Kidney epithelial cell (primary cell): ENCODE measurements around the gene CLCC1. TPM values are rescaled to one million over a fixed set of nuclear protein-coding genes. Genes with fewer than 3 reads are reported as not detected.
"Not testable (repeated sequence)": the region's sequence is repeated elsewhere in the genome, so short reads cannot be mapped to it uniquely, and the experiment has no call there.

Experiments used
- DNase-seq: peaks from one replicate; pipeline ENCODE4 v3.0.0-alpha.2; 2010; ENCODE audit warnings: low read depth
- H3K27me3 ChIP-seq: 2 replicates; pipeline ENCODE4 v1.6.0; 2011; ENCODE audit warnings: low read length; ENCODE audit not compliant: control insufficient read depth, insufficient read depth
- H3K36me3 ChIP-seq: 2 replicates; pipeline ENCODE4 v1.5.1; 2011; ENCODE audit warnings: low read length; ENCODE audit not compliant: control insufficient read depth, insufficient read depth
- H3K4me3 ChIP-seq: 2 replicates; pipeline ENCODE4 v1.5.1; 2011; ENCODE audit warnings: low read depth, mild to moderate bottlenecking, control low read depth, low read length
- total RNA-seq: library from RNA; depleted of rRNA; stranded (reverse); fragments of >200 nt; gene quantifications from 2 replicates; pipeline ENCODE4 v1.2.3, GENCODE V29; 2015
- TF ChIP-seq, protein P1 (sequence below): IDR thresholded peaks from 2 replicates; pipeline ENCODE4 v1.5.1; 2011; ENCODE audit warnings: mild to moderate bottlenecking, moderate library complexity, low read length, control low read depth, inconsistent platforms; ENCODE audit not compliant: insufficient read depth, poor library complexity, severe bottlenecking

CLCC1 gene, protein sequence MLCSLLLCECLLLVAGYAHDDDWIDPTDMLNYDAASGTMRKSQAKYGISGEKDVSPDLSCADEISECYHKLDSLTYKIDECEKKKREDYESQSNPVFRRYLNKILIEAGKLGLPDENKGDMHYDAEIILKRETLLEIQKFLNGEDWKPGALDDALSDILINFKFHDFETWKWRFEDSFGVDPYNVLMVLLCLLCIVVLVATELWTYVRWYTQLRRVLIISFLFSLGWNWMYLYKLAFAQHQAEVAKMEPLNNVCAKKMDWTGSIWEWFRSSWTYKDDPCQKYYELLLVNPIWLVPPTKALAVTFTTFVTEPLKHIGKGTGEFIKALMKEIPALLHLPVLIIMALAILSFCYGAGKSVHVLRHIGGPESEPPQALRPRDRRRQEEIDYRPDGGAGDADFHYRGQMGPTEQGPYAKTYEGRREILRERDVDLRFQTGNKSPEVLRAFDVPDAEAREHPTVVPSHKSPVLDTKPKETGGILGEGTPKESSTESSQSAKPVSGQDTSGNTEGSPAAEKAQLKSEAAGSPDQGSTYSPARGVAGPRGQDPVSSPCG
- 14.2 and 31.5 TPM in 2 replicates for total RNA-seq

DNA sequence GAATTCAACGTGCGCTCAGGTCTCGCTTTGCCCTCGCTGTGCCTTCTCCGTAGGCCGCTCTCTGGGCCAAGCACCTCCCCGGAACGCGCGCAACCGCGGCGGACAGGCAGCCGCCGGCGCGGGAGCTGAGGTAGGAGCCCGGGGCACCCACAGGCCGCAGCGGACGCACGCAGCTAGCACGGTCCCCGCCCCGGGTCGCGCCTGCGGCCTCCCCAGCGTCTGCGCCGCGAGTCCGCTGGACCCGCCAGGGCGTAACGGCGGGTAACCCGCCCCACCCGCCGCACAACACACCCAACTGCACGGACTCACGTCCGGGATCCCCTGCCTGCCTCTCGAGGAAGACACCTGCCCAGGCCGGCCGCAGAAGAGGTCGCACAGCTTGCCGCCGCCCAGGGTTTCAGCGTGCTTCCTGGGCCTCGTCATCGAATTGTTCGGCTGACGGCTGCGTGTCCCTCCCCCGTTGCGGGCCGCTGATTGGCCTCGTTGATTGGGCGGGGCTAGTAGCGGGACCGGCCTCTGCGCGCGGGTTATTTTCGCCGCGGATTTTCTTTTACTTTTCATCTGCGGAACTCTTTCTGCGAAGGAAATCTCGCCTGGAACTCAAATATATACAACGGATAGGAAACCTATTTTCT is at the start of gene CLCC1:
Gene CLCC1, minus strand, starts transcription at position 433 of the 635 bp plus-strand sequence. CDS start 13,047 bp downstream, outside the sequence.
- TF ChIP-seq, protein P1, sequence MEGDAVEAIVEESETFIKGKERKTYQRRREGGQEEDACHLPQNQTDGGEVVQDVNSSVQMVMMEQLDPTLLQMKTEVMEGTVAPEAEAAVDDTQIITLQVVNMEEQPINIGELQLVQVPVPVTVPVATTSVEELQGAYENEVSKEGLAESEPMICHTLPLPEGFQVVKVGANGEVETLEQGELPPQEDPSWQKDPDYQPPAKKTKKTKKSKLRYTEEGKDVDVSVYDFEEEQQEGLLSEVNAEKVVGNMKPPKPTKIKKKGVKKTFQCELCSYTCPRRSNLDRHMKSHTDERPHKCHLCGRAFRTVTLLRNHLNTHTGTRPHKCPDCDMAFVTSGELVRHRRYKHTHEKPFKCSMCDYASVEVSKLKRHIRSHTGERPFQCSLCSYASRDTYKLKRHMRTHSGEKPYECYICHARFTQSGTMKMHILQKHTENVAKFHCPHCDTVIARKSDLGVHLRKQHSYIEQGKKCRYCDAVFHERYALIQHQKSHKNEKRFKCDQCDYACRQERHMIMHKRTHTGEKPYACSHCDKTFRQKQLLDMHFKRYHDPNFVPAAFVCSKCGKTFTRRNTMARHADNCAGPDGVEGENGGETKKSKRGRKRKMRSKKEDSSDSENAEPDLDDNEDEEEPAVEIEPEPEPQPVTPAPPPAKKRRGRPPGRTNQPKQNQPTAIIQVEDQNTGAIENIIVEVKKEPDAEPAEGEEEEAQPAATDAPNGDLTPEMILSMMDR = no peak
- Histone ChIP-seq H3K4me3 (peak within 1 kb of the TSS; percentile 86), H3K36me3 (no peaks in the 10 kb centered on the region), H3K27me3 (no peaks in the 10 kb centered on the region)
- DNase-seq = peak; percentile 66

DNA sequence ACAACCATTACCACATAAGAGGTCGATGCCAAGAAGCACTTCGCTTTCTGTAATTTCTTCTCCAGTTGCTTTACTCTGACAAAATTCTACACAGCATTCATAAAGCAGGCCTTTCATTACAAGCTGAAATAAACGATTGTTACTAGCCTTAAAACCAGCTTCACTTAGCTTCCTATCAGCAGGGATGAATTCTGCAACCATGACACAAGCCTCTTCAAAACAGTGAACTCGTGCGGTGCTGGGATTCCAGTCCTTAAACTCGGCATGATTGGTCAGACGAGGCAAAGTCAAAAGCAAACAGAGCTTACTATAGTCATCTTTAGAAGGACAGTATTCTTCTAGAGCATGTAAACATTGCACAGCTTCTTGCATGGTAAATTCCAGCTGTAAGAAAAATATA is 48.1 kb upstream of the CLCC1 start:
- no peak for DNase-seq
- TF ChIP-seq, protein P1 = no peak
- Histone ChIP-seq H3K36me3 (no peaks in the 10 kb centered on the region), H3K4me3 (no peak overlapping the region), H3K27me3 (no peaks in the 10 kb centered on the region)

DNA sequence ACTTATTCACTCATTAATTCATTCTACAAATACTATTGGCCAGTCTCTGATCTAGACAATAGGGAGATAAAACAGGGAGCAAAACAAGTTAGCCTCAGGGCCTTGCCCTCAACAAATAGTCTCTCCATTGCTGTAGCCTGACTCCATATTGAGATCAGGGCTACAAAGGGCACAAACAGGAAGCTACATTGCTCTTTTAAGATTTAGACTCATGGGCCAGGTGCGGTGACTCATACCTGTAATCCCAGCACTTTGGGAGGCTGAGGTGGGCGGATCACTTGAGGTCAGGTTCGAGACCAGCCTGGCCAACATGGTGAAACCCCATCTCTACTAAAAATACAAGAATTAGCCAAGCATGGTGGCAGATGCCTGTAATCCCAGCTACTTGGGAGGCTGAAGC is 33.3 kb upstream of the CLCC1 start:
- H3K4me3 ChIP-seq, H3K27me3 ChIP-seq, DNase-seq, H3K36me3 ChIP-seq: not testable (repeated sequence)

DNA sequence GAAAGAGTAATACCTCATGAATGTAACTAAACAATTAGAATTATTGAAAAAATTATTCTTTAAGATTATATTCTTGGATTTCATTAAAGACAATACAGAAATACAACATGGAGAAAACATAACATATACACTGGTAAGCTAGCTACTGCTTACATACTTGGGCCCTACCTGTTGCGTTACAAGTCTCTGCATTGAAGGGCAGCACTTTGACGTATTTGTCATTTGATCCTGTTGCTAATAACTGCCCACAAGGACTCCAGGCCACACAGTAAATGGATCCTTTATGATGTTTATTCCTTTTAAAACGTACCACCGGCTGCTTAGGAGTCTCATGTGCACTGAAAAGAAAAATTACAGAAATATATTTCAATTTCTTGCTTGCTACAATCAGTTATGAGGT is 19.8 kb upstream of the CLCC1 start:
- H3K4me3 ChIP-seq = no peak overlapping the region
- no peak for DNase-seq
- TF ChIP-seq, protein P1 = no peak
- peaks cover 1% of the 10 kb centered on the region for H3K36me3 ChIP-seq
- no peaks in the 10 kb centered on the region for H3K27me3 ChIP-seq

DNA sequence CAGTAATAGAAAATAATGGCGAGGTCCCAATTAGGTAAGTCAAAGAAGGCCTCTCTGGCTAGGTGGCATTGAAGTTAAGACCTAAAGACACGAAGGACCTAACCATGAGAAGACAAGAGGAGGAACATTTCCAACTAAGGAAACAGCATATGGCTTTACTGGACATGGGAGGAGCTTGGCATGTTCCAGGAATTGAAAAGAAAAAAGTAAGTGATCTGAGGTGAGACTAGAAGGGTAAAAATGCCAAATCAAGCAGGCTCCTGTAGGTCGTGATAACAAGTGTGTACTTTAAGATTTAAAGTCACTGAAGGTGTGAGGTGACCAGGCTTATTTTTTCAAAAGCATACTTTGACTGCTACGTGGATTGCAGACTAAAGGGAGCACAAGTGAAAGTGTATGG is 13.4 kb upstream of the CLCC1 start:
- TF ChIP-seq, protein P1 = no peak

DNA sequence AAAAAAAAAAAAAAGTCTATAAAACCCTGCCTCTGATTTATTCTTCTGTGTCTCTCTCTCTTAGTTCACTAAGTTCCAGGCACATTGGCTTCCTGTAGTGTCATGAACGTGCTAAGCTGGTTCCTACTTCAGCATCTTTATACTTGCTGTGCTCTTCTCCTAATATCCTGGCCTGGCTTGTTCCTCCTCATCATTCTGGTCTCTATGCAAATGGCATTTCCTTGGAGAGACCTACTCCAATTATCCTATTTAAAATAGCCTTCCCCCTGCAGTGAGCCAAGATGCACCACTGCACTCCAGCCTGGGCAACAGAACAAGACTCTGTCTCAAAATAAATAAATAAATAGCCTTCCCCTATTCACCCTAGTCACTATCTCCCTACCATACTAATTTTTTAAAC is 9.7 kb upstream of the CLCC1 start:
- no peaks in the 10 kb centered on the region for H3K27me3 ChIP-seq
- H3K36me3 ChIP-seq = no peaks in the 10 kb centered on the region
- no peak for DNase-seq
- TF ChIP-seq, protein P1 = no peak
- no peak overlapping the region for H3K4me3 ChIP-seq

More for the DNA sequence above, 13.4 kb upstream of the CLCC1 start:
- no peak overlapping the region for H3K4me3 ChIP-seq
- no peak for DNase-seq
- H3K27me3 ChIP-seq = no peaks in the 10 kb centered on the region
- no peaks in the 10 kb centered on the region for H3K36me3 ChIP-seq
